Esophagus muscularis mucosa (tissue), 4 donors: Measurements from ENCODE around the gene SYCP2. TPM values are rescaled to one million over a fixed set of nuclear protein-coding genes. Genes with fewer than 3 reads are reported as not detected.
A peak's percentile ranks its signal among the peaks of the same experiment; 100 is the strongest.

ENCODE experiments used
- DNase-seq: peaks from one replicate; pipeline ENCODE4 v3.0.0-alpha.2; 2017; ENCODE audit errors: extremely low spot score
- H3K27ac ChIP-seq, 4 donors: fragments of 200-600 bp; sonication (generic); replicated peaks in 1 of 4; 1 replicate in 3 of 4; 2 replicates in 1 of 4; pipeline ENCODE4 v1.5.1; 2016 to 2019; ENCODE audit warnings: mild to moderate bottlenecking in 1 of 4
- H3K27me3 ChIP-seq, 4 donors: fragments of 200-600 bp; sonication (generic); one replicate each; pipeline versions ENCODE4 v1.5.1 to v1.6.0; 2016 to 2019
- H3K36me3 ChIP-seq, 4 donors: fragments of 200-600 bp; sonication (generic); one replicate each; pipeline ENCODE4 v1.5.1; 2016 to 2019
- H3K4me1 ChIP-seq, 4 donors: fragments of 200-600 bp; sonication (generic); one replicate each; pipeline ENCODE4 v1.5.1; 2016 to 2019
- H3K4me3 ChIP-seq, 4 donors: fragments of 200-600 bp; sonication (generic); 1 replicate in 2 of 4; 2 replicates in 2 of 4; pipeline ENCODE4 v1.5.1; 2016 to 2019; ENCODE audit warnings: mild to moderate bottlenecking in 4 of 4, moderate library complexity in 1 of 4
- H3K9me3 ChIP-seq, 4 donors: fragments of 200-600 bp; sonication (generic); 1 replicate in 3 of 4; 2 replicates in 1 of 4; pipeline ENCODE4 v1.5.1; 2016 to 2019
- CTCF ChIP-seq, 3 experiments: fragments of 200-600 bp in 2 of 3; fragments of 450-650 bp in 1 of 3; sonication (generic) in 2 of 3; IDR thresholded peaks; one replicate each; pipeline ENCODE4 v1.5.1; 2017 to 2019; ENCODE audit warnings: antibody characterized with exemption in 3 of 3, mild to moderate bottlenecking in 2 of 3, moderate library complexity in 1 of 3
- EP300 ChIP-seq: sonication (generic); formaldehyde crosslinking; IDR thresholded peaks from one replicate; pipeline ENCODE4 v1.6.1; 2017; ENCODE audit warnings: antibody characterized with exemption
- POLR2A ChIP-seq: fragments of 450-650 bp; IDR thresholded peaks from one replicate; pipeline ENCODE4 v1.6.1; 2017; ENCODE audit warnings: antibody characterized with exemption, moderate library complexity, mild to moderate bottlenecking, low read depth
- POLR2AphosphoS5 ChIP-seq, 2 donors: sonication (generic); formaldehyde crosslinking; IDR thresholded peaks; one replicate each; pipeline ENCODE4 v1.6.1; 2017; ENCODE audit warnings: antibody characterized with exemption in 2 of 2
- WGBS: methylation state at CpG from one replicate; pipeline ENCODE4 v1.1.5; 2018; 5-methylcytosine and 5-hydroxymethylcytosine counted together
- intact Hi-C: fragments of 100-400 bp; cut with DNase I; formaldehyde crosslinking; loops from one replicate; pipeline ENCODE4 v1.15.1; 2023
- total RNA-seq, 4 donors: library from RNA; depleted of rRNA; stranded (reverse); fragments of >200 nt; gene quantifications; one replicate each; pipeline versions ENCODE4 v1.1.0 to v1.2.1, GENCODE V29; 2016

The SYCP2 gene
- total RNA-seq, 4 donors from 2014 or later, result 0.52 to 3.5 (median 1.0) TPM

GRCh38 chr20:59972037-59972801 lies 38.8 kb upstream of the SYCP2 start:
- WGBS, result 87% methylated on average over 12 of the region's 12 CpGs
- H3K36me3 ChIP-seq, result no peaks in the 10 kb centered on the region
- TF ChIP-seq CTCF (IDR thresholded peaks at IDR 0.05), result no peak
- TF ChIP-seq POLR2A, result no peak
- TF ChIP-seq POLR2AphosphoS5 (IDR thresholded peaks at IDR 0.05), result no peak
- no peak for TF ChIP-seq EP300
- no peak overlapping the region for H3K27ac ChIP-seq
- H3K4me1 ChIP-seq, result peaks cover 0 to 12% (median 11%) of the 10 kb centered on the region in 4 donors
- no peak overlapping the region for H3K4me3 ChIP-seq
- no peaks in the 10 kb centered on the region for H3K9me3 ChIP-seq
- intact Hi-C loops, result no loop called here
- H3K27me3 ChIP-seq, result no peaks in the 10 kb centered on the region
- peak; percentile 10 for DNase-seq

GRCh38 chr20:59971428-59971827 lies 38.0 kb upstream of the SYCP2 start:
- DNase-seq, result no peak

GRCh38 chr20:59966428-59966827 lies 33.0 kb upstream of the SYCP2 start:
- 85% methylated on average over 3 of the region's 3 CpGs for WGBS
- intact Hi-C loops, result no loop called here
- no peaks in the 10 kb centered on the region for H3K27me3 ChIP-seq

More at GRCh38 chr20:59971428-59971827, 38.0 kb upstream of the SYCP2 start:
- Histone ChIP-seq H3K36me3 (no peaks in the 10 kb centered on the region), H3K4me3 (no peak overlapping the region), H3K27me3 (no peaks in the 10 kb centered on the region), H3K27ac (no peak overlapping the region), H3K4me1 (peaks cover 0 to 7% (median 6%) of the 10 kb centered on the region in 4 donors), H3K9me3 (no peaks in the 10 kb centered on the region)
- intact Hi-C loops, result no loop called here
- TF ChIP-seq POLR2A (no peak), EP300 (no peak), POLR2AphosphoS5 (IDR thresholded peaks at IDR 0.05) (no peak), CTCF (IDR thresholded peaks at IDR 0.05) (no peak)
- 78% methylated on average over 1 of the region's 1 CpG for WGBS

GRCh38 chr20:59962155-59962554 lies 28.7 kb upstream of the SYCP2 start:
- Histone ChIP-seq H3K9me3 (no peaks in the 10 kb centered on the region), H3K27me3 (no peaks in the 10 kb centered on the region), H3K27ac (no peak overlapping the region), H3K4me3 (no peak overlapping the region), H3K36me3 (peaks cover 5 to 13% (median 8%) of the 10 kb centered on the region in 4 donors), H3K4me1 (no peaks in the 10 kb centered on the region)
- TF ChIP-seq POLR2AphosphoS5 (IDR thresholded peaks at IDR 0.05) (no peak), CTCF (IDR thresholded peaks at IDR 0.05) (no peak), EP300 (no peak), POLR2A (no peak)
- intact Hi-C loops, result no loop called here
- WGBS, result 87% methylated on average over 6 of the region's 6 CpGs
- DNase-seq, result no peak

More at GRCh38 chr20:59966428-59966827, 33.0 kb upstream of the SYCP2 start:
- no peak overlapping the region for H3K4me3 ChIP-seq
- H3K36me3 ChIP-seq, result no peaks in the 10 kb centered on the region
- no peak for DNase-seq
- no peaks in the 10 kb centered on the region for H3K4me1 ChIP-seq
- TF ChIP-seq POLR2AphosphoS5 (IDR thresholded peaks at IDR 0.05) (no peak), CTCF (IDR thresholded peaks at IDR 0.05) (no peak), EP300 (no peak)
- H3K9me3 ChIP-seq, result no peaks in the 10 kb centered on the region
- no peak overlapping the region for H3K27ac ChIP-seq

- WGBS, result 82% methylated on average over 2 of the region's 2 CpGs
- Histone ChIP-seq H3K4me1 (no peaks in the 10 kb centered on the region), H3K4me3 (no peak overlapping the region), H3K27me3 (no peaks in the 10 kb centered on the region), H3K9me3 (no peaks in the 10 kb centered on the region), H3K36me3 (peaks cover 5 to 13% (median 8%) of the 10 kb centered on the region in 4 donors), H3K27ac (no peak overlapping the region)
- intact Hi-C loops, result no loop called here
- no peak for TF ChIP-seq EP300
- no peak for TF ChIP-seq POLR2AphosphoS5 (IDR thresholded peaks at IDR 0.05)
- TF ChIP-seq POLR2A, result no peak
- no peak for TF ChIP-seq CTCF (IDR thresholded peaks at IDR 0.05)
- DNase-seq, result no peak
These were observed 28.0 kb upstream of the SYCP2 start for GRCh38 chr20:59961423-59961822.
